Measurements from ENCODE around the gene GRK5.

- no peak for TF ChIP-seq CTCF (IDR thresholded peaks at IDR 0.05)
- no peak for TF ChIP-seq POLR2A (IDR thresholded peaks at IDR 0.05)
Measured at GRCh38 chr10:119243488-119243887, 36.1 kb downstream of the GRK5 start.

Data from thyroid gland (tissue), 4 donors.